Ishikawa (cell line): ENCODE data around the gene MAEA.

Source experiments
- EP300 ChIP-seq: IDR thresholded peaks from 2 replicates; pipeline ENCODE4 v1.6.1; 2012; ENCODE audit warnings: borderline replicate concordance
- MAX ChIP-seq: IDR thresholded peaks from 2 replicates; pipeline ENCODE4 v1.6.1; 2012
- TAF1 ChIP-seq: IDR thresholded peaks from 2 replicates; pipeline ENCODE4 v1.6.1; 2012; ENCODE audit warnings: low read depth, mild to moderate bottlenecking
- TCF12 ChIP-seq: IDR thresholded peaks from 2 replicates; pipeline ENCODE4 v1.6.1; 2012; ENCODE audit warnings: low read depth
- TEAD4 ChIP-seq: IDR thresholded peaks from 2 replicates; pipeline ENCODE4 v1.6.1; 2012
- USF1 ChIP-seq: IDR thresholded peaks from 2 replicates; pipeline ENCODE4 v1.6.1; 2012

GRCh38 chr4:1310796-1311631 is 21.3 kb downstream of the MAEA start:
- TF ChIP-seq MAX (no peak), TCF12 (no peak), EP300 (no peak), TEAD4 (no peak), TAF1 (no peak), USF1 (no peak)
